IMR-90 (cell line): Measurements from ENCODE around the gene STAT3. TPM values are rescaled to one million over a fixed set of nuclear protein-coding genes. Genes with fewer than 3 reads are reported as not detected.

Experiments used
- ATAC-seq: fragments of 200-7000 bp; cut with Tn5 transposase; 2 replicates; pipeline ENCODE4 v1.9.1; 2020; ENCODE audit warnings: low read depth, mild to moderate bottlenecking, moderate library complexity
- BruUV-seq: library from RNA; stranded (reverse); fragments of 400-500 nt; replicated peaks from 2 replicates; lab custom pipeline; 2021; lab: Mats Ljungman, UMichigan
- CTCF ChIA-PET: fragments of 300-600 bp; formaldehyde crosslinking; extraction: SDS; loops from one replicate; lab custom pipeline; 2021; ENCODE audit warnings: antibody characterized with exemption; lab: Yijun Ruan, JAX
- POLR2A ChIA-PET: fragments of 300-600 bp; sonication (Branson Sonifier 250); formaldehyde crosslinking; loops from one replicate; lab custom pipeline; 2022; ENCODE audit warnings: antibody characterized with exemption; ENCODE audit not compliant: unreplicated experiment; lab: Charles Lee
- DNase-seq: peaks from one replicate; pipeline ENCODE4 v3.0.0; 2013
- H2AFZ ChIP-seq: replicated peaks from 2 replicates; pipeline ENCODE3; 2013; ENCODE audit warnings: low read length, mild to moderate bottlenecking; ENCODE audit not compliant: poor library complexity
- H2AK5ac ChIP-seq: 2 replicates; pipeline ENCODE4 v1.6.1; 2013; ENCODE audit warnings: low read depth, low read length, inconsistent platforms
- H2AK9ac ChIP-seq: replicated peaks from 2 replicates; pipeline ENCODE3; 2013; ENCODE audit warnings: mild to moderate bottlenecking, low read depth, low read length, moderate library complexity; ENCODE audit not compliant: poor library complexity
- H2BK120ac ChIP-seq: 2 replicates; pipeline ENCODE4 v1.6.1; 2013; ENCODE audit warnings: low read depth, low read length, inconsistent platforms
- H2BK15ac ChIP-seq: 3 replicates; pipeline ENCODE4 v1.6.1; 2013; ENCODE audit warnings: low read depth, low read length, inconsistent platforms
- H2BK20ac ChIP-seq: 2 replicates; pipeline ENCODE4 v1.6.1; 2013; ENCODE audit warnings: low read depth, mild to moderate bottlenecking, inconsistent platforms, low read length, moderate library complexity
- H2BK5ac ChIP-seq: 2 replicates; pipeline ENCODE4 v1.6.1; 2013; ENCODE audit warnings: mild to moderate bottlenecking, low read depth, low read length, inconsistent platforms; ENCODE audit not compliant: poor library complexity, severe bottlenecking
- H3K14ac ChIP-seq: replicated peaks from 2 replicates; pipeline ENCODE4 v1.6.1; 2013; ENCODE audit warnings: low read depth, low read length, inconsistent platforms
- H3K18ac ChIP-seq: 2 replicates; pipeline ENCODE4 v1.6.1; 2013; ENCODE audit warnings: low read depth, low read length, control low read depth
- H3K23ac ChIP-seq: 2 replicates; pipeline ENCODE4 v1.6.1; 2013; ENCODE audit warnings: low read depth, low read length, inconsistent platforms
- H3K27ac ChIP-seq: 2 replicates; pipeline ENCODE4 v1.5.1; 2013; ENCODE audit warnings: mild to moderate bottlenecking, control low read depth, low read length; ENCODE audit not compliant: insufficient read depth
- H3K27me3 ChIP-seq: 2 replicates; pipeline ENCODE4 v1.6.1; 2013; ENCODE audit warnings: low read length; ENCODE audit not compliant: control insufficient read depth, insufficient read depth
- H3K36me3 ChIP-seq: 2 replicates; pipeline ENCODE4 v1.6.1; 2013; ENCODE audit warnings: low read length, mixed read lengths; ENCODE audit not compliant: control insufficient read depth, insufficient read depth
- H3K4ac ChIP-seq: 2 replicates; pipeline ENCODE4 v1.6.1; 2013; ENCODE audit warnings: low read depth, low read length, inconsistent platforms
- H3K4me1 ChIP-seq: 2 replicates; pipeline ENCODE4 v1.6.1; 2013; ENCODE audit warnings: low read length, mixed read lengths; ENCODE audit not compliant: control insufficient read depth, insufficient read depth
- H3K4me2 ChIP-seq: 2 replicates; pipeline ENCODE4 v1.6.1; 2013; ENCODE audit warnings: low read depth, mild to moderate bottlenecking, control low read depth, low read length, moderate library complexity
- H3K4me3 ChIP-seq: 2 replicates; pipeline ENCODE4 v1.5.1; 2013; ENCODE audit warnings: low read depth, mild to moderate bottlenecking, control low read depth, low read length, moderate library complexity; ENCODE audit not compliant: insufficient read depth
- H3K56ac ChIP-seq: 2 replicates; pipeline ENCODE4 v1.6.1; 2013; ENCODE audit warnings: low read length, inconsistent platforms; ENCODE audit not compliant: insufficient read depth; ENCODE audit errors: extremely low read depth
- H3K79me1 ChIP-seq, 2 experiments: 2 replicates each; pipeline ENCODE4 v1.6.1; 2013; ENCODE audit warnings: low read length in 2 of 2, inconsistent platforms in 1 of 2, low read depth in 1 of 2
- H3K9ac ChIP-seq: 2 replicates; pipeline ENCODE4 v1.6.1; 2013; ENCODE audit warnings: low read depth, low read length, control low read depth
- H3K9me1 ChIP-seq: 2 replicates; pipeline ENCODE4 v1.6.1; 2013; ENCODE audit warnings: low read length, inconsistent platforms; ENCODE audit not compliant: insufficient read depth
- H3K9me3 ChIP-seq: 2 replicates; pipeline ENCODE4 v1.6.1; 2013; ENCODE audit warnings: low read length; ENCODE audit not compliant: control insufficient read depth, insufficient read depth
- H4K20me1 ChIP-seq: 2 replicates; pipeline ENCODE4 v1.6.1; 2013; ENCODE audit warnings: low read length, inconsistent platforms; ENCODE audit not compliant: insufficient read depth
- H4K5ac ChIP-seq: 2 replicates; pipeline ENCODE4 v1.6.1; 2013; ENCODE audit warnings: mild to moderate bottlenecking, low read depth, low read length, control low read depth
- H4K8ac ChIP-seq, 2 experiments: 2 replicates each; pipeline ENCODE4 v1.6.1; 2013; ENCODE audit warnings: low read depth in 2 of 2, low read length in 2 of 2, control low read depth in 1 of 2, inconsistent platforms in 1 of 2
- H4K91ac ChIP-seq: 2 replicates; pipeline ENCODE4 v1.6.1; 2013; ENCODE audit warnings: low read depth, low read length, inconsistent platforms; ENCODE audit not compliant: insufficient read depth
- CEBPB ChIP-seq: IDR thresholded peaks from 2 replicates; pipeline ENCODE4 v1.6.1; 2012; ENCODE audit warnings: low read depth, low read length, improper control_type of control experiment
- WGBS, 2 experiments: methylation state at CpG; one replicate each; pipeline versions ENCODE4 v1.1.5 to v1.1.7; 2013; ENCODE audit warnings: missing lambda C conversion rate in 2 of 2; ENCODE audit not compliant: insufficient read length in 1 of 2; ENCODE audit errors: extremely low coverage in 2 of 2; 5-methylcytosine and 5-hydroxymethylcytosine counted together
- dilution Hi-C: fragments of 300-500 bp; cut with HindIII; formaldehyde crosslinking; loops from one replicate; pipeline ENCODE4 v1.14.3; 2018; ENCODE audit warnings: low sequenced_read_pairs; ENCODE audit not compliant: unreplicated experiment
- in situ Hi-C: fragments of 300-500 bp; cut with MboI; formaldehyde crosslinking; loops from 3 replicates; pipeline ENCODE4 v1.14.3; 2019; ENCODE audit warnings: low sequenced_read_pairs, inconsistent platforms, mixed read lengths
- intact Hi-C: fragments of 100-400 bp; cut with micrococcal nuclease; formaldehyde crosslinking; loops from 2 replicates; pipeline ENCODE4 v1.10.0; 2022
- polyA plus RNA-seq, 3 experiments: library from polyadenylated mRNA; depleted of rRNA; stranded (reverse); fragments of >200 nt; gene quantifications; 2 replicates each; pipeline ENCODE4 v1.2.3, GENCODE V29; 2012; ENCODE audit warnings: low replicate concordance in 1 of 3
- total RNA-seq: library from RNA; depleted of rRNA; stranded (reverse); fragments of >200 nt; gene quantifications from 2 replicates; pipeline ENCODE4 v1.2.3, GENCODE V29; 2012
- TF ChIP-seq, protein P1 (sequence below): fragments of 150-350 bp; IDR thresholded peaks from 2 replicates; pipeline ENCODE4 v1.6.1; 2016; ENCODE audit warnings: low read depth, mild to moderate bottlenecking, low read length, moderate library complexity, borderline replicate concordance

STAT3 gene
- total and polyA plus RNA-seq, 2 of the 4 experiments (the other 2 are of a cell fraction) = 47.2 to 66.3 TPM

DNA sequence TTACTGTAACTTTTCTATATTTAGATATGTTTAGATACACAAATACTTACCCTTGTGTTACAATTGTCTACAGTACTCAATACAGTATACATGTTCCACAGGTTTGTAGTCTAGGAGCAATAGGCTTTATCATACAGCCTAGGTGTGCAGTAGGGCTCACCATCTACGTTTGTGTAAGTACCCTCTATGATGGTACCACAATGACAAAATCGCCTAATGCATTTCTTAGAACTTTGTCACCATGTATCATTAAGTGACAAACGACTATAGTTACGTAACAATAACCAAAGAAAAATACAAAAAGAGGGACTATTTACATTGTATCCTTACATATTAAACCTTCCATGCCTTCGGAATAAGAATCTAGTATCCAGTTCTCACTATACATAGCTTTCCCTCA is 120.0 kb downstream of the STAT3 start:
- H3K27ac ChIP-seq = no peak overlapping the region
- no peaks in the 10 kb centered on the region for H3K36me3 ChIP-seq
- no peak overlapping the region for H2BK15ac ChIP-seq
- H3K9ac ChIP-seq = no peak overlapping the region
- no peak overlapping the region for H3K4me2 ChIP-seq
- no peak overlapping the region; a peak in 1 of 4 replicates for H4K8ac ChIP-seq
- DNase-seq (no peak), ATAC-seq (no peak)
- H2AFZ ChIP-seq = no peak overlapping the region
- CTCF ChIA-PET = no interaction called here
- no TSS peak for BruUV-seq
- H3K14ac ChIP-seq = 0 out of 2 replicates have a peak overlapping the region, but pooled peaks have one; percentile 4
- no peak overlapping the region for H3K4ac ChIP-seq
- no peak overlapping the region for H2BK120ac ChIP-seq
- H3K23ac ChIP-seq = peak overlapping the region; percentile 65; the same call in 1 of the 2 replicates
- H2BK5ac ChIP-seq = peak overlapping the region; percentile 70
- H3K18ac ChIP-seq = no peak overlapping the region
- in situ Hi-C loops (no loop called here), dilution Hi-C loops (no loop called here), intact Hi-C loops (no loop called here)
- no peak overlapping the region for H2AK5ac ChIP-seq
- POLR2A ChIA-PET = no interaction called here
- H3K9me1 ChIP-seq = peaks cover 18% of the 10 kb centered on the region
- H3K4me1 ChIP-seq = peaks cover 13% of the 10 kb centered on the region
- WGBS, 2 experiments = no CpG with 5 or more reads among the region's 5 CpGs
- no peaks in the 10 kb centered on the region for H3K27me3 ChIP-seq
- H3K56ac ChIP-seq = no peak overlapping the region
- H4K20me1 ChIP-seq = peaks cover 44% of the 10 kb centered on the region
- no peak overlapping the region for H4K91ac ChIP-seq
- peak overlapping the region; percentile 6; the same call in 1 of the 2 replicates for H2BK20ac ChIP-seq
- H4K5ac ChIP-seq = no peak overlapping the region
- H3K9me3 ChIP-seq = no peaks in the 10 kb centered on the region
- H3K79me1 ChIP-seq = peaks cover 12 to 66% of the 10 kb centered on the region in 2 experiments; a peak in 3 of 4 replicates
- peak; percentile 49 for TF ChIP-seq CEBPB
- TF ChIP-seq, protein P1, sequence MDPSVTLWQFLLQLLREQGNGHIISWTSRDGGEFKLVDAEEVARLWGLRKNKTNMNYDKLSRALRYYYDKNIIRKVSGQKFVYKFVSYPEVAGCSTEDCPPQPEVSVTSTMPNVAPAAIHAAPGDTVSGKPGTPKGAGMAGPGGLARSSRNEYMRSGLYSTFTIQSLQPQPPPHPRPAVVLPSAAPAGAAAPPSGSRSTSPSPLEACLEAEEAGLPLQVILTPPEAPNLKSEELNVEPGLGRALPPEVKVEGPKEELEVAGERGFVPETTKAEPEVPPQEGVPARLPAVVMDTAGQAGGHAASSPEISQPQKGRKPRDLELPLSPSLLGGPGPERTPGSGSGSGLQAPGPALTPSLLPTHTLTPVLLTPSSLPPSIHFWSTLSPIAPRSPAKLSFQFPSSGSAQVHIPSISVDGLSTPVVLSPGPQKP = no peak
- H3K4me3 ChIP-seq = no peak overlapping the region
- no peak overlapping the region for H2AK9ac ChIP-seq
